Esophagus squamous epithelium (tissue), 5 donors: Measurements from ENCODE around the gene GAS5. TPM values are rescaled to one million over a fixed set of nuclear protein-coding genes. Genes with fewer than 3 reads are reported as not detected.

Source experiments
- DNase-seq: peaks from one replicate; lab custom pipeline; 2025; lab: John Stamatoyannopoulos, UW
- H3K27ac ChIP-seq, 4 donors: fragments of 200-600 bp; sonication (generic); one replicate each; pipeline ENCODE4 v1.5.1; 2016 to 2019; ENCODE audit warnings: mild to moderate bottlenecking in 1 of 4
- H3K27me3 ChIP-seq, 4 donors: fragments of 200-600 bp; sonication (generic); 1 replicate in 3 of 4; 2 replicates in 1 of 4; pipeline versions ENCODE4 v1.5.1 to v1.6.0; 2017 to 2021; ENCODE audit warnings: antibody characterized with exemption in 1 of 4
- H3K36me3 ChIP-seq, 3 donors: fragments of 200-600 bp; sonication (generic); one replicate each; pipeline ENCODE4 v1.5.1; 2016 to 2019
- H3K4me1 ChIP-seq, 3 donors: fragments of 200-600 bp; sonication (generic); one replicate each; pipeline ENCODE4 v1.5.1; 2017 to 2019
- H3K4me3 ChIP-seq, 4 donors: fragments of 200-600 bp; sonication (generic); 1 replicate in 3 of 4; 2 replicates in 1 of 4; pipeline ENCODE4 v1.5.1; 2016 to 2019; ENCODE audit warnings: mild to moderate bottlenecking in 2 of 4, moderate library complexity in 1 of 4
- H3K9me3 ChIP-seq, 3 donors: fragments of 200-600 bp; sonication (generic); one replicate each; pipeline ENCODE4 v1.5.1; 2016 to 2019
- POLR2A ChIP-seq, 4 donors: fragments of 450-650 bp; IDR thresholded peaks; one replicate each; pipeline ENCODE4 v1.6.1; 2017; ENCODE audit warnings: antibody characterized with exemption in 4 of 4, mild to moderate bottlenecking in 4 of 4, moderate library complexity in 3 of 4
- WGBS, 2 donors: methylation state at CpG; one replicate each; pipeline ENCODE4 v1.1.5; 2018; 5-methylcytosine and 5-hydroxymethylcytosine counted together
- intact Hi-C: fragments of 100-400 bp; cut with DNase I; formaldehyde crosslinking; loops from one replicate; pipeline ENCODE4 v1.15.0; 2022
- total RNA-seq, 4 donors: library from RNA; depleted of rRNA; stranded (reverse); fragments of >200 nt; gene quantifications; one replicate each; pipeline ENCODE4 v1.1.0, GENCODE V29; 2016
- TF ChIP-seq, protein P1 (sequence below), 6 experiments: fragments of 450-650 bp in 4 of 6; fragments of 200-600 bp in 2 of 6; sonication (generic) in 2 of 6; IDR thresholded peaks; one replicate each; pipeline ENCODE4 v1.5.1; 2016 to 2019; ENCODE audit warnings: antibody characterized with exemption in 6 of 6, mild to moderate bottlenecking in 4 of 6, moderate library complexity in 4 of 6
- donor health status: DM: yes; HTN: yes; CAD: no.

GAS5 gene
- total RNA-seq, 4 donors from 2014 or later = 202 to 715 (median 315) TPM

DNA sequence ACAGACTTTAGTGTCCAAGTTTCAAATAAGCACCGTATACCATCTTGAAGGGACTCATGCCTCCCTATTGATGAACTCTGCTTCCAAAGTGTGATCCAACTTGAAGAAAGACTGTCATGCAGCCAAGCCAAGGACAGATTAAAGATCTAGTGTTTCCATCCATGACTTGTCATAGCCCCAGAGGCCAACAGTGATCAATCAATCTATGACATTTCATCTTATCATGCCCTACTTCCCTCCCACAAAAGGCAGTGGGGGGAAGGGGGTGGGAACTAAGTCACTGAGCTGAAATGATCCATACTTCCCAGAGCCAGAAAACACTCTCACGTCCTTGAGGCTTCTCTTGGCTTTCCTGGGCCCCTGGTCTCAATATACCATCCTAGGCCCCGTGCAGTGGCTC, 45.3 kb upstream of the GAS5 start:
- no peaks in the 10 kb centered on the region for H3K9me3 ChIP-seq
- intact Hi-C loops = no loop called here
- H3K4me3 ChIP-seq = no peak overlapping the region
- H3K4me1 ChIP-seq = no peaks in the 10 kb centered on the region
- WGBS, 2 donors = 71 to 82% methylated on average over 3 of the region's 3 CpGs
- H3K27ac ChIP-seq = no peak overlapping the region
- H3K27me3 ChIP-seq = no peaks in the 10 kb centered on the region
- no peaks in the 10 kb centered on the region for H3K36me3 ChIP-seq
- TF ChIP-seq, protein P1, sequence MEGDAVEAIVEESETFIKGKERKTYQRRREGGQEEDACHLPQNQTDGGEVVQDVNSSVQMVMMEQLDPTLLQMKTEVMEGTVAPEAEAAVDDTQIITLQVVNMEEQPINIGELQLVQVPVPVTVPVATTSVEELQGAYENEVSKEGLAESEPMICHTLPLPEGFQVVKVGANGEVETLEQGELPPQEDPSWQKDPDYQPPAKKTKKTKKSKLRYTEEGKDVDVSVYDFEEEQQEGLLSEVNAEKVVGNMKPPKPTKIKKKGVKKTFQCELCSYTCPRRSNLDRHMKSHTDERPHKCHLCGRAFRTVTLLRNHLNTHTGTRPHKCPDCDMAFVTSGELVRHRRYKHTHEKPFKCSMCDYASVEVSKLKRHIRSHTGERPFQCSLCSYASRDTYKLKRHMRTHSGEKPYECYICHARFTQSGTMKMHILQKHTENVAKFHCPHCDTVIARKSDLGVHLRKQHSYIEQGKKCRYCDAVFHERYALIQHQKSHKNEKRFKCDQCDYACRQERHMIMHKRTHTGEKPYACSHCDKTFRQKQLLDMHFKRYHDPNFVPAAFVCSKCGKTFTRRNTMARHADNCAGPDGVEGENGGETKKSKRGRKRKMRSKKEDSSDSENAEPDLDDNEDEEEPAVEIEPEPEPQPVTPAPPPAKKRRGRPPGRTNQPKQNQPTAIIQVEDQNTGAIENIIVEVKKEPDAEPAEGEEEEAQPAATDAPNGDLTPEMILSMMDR (IDR thresholded peaks at IDR 0.05) = no peak
- no peak for TF ChIP-seq POLR2A (IDR thresholded peaks at IDR 0.05)
- DNase-seq = no peak

DNA sequence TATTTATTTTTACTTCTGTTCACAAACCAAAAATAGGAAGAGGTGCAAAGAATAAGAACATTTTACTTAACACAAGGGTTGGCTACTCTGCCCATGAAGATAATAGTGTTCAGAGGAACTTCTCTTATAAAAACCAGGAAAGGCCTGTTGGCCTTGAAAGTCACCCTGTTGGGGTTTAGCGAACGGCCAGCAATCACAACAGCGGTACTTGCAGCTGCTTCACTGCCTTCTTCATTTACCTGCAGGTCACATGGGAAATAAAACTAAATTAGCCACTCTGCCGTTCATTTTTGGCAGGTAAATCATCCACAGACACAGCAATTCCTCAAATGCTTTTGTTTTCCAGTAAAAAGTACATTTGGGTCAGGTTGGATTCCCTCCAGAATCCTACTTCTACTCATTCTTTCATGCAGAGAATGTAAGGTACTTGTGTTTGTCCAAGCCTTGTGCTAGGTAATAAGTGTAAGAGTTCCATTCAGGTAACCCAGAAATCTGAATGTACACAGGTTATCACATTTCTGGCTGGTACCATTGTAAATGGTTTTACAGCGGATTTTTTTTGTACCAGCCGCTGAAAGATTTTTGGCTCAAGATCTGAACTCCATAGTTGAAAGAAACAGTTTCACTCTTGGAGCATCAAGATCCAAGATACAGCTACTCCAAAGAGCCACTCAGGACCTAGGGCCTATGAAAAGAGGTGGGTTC, 36.2 kb upstream of the GAS5 start:
- no peaks in the 10 kb centered on the region for H3K9me3 ChIP-seq
- no peak for DNase-seq
- no peak overlapping the region for H3K27ac ChIP-seq
- intact Hi-C loops = no loop called here
- no peak overlapping the region for H3K4me3 ChIP-seq
- no peaks in the 10 kb centered on the region for H3K27me3 ChIP-seq
- WGBS, 2 donors = 81 to 82% methylated on average over 6 of the region's 6 CpGs
- no peaks in the 10 kb centered on the region for H3K4me1 ChIP-seq
- no peak for TF ChIP-seq POLR2A (IDR thresholded peaks at IDR 0.05)
- TF ChIP-seq, protein P1 (IDR thresholded peaks at IDR 0.05) = no peak
- H3K36me3 ChIP-seq = no peaks in the 10 kb centered on the region

DNA sequence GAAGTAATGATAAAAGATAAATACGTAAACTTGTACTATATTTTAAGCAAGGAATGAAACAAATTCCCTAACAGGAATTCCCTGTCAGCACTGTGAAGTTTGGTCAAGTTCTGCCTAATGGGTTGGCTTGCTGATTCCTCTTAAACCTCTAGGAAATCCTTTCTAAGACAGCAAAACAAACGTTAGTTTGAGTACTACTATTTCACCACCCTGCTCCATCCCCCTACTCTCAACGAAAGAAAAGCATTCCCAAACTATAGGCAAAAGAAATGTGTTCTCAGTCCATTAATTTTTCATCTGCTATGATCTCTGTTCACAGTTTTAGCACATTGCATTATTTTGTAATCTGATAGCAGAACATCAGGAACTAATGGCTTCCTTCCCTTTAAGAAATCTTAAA, 33.2 kb upstream of the GAS5 start:
- 62 to 68% methylated on average over 3 of the region's 3 CpGs for WGBS, 2 donors

DNA sequence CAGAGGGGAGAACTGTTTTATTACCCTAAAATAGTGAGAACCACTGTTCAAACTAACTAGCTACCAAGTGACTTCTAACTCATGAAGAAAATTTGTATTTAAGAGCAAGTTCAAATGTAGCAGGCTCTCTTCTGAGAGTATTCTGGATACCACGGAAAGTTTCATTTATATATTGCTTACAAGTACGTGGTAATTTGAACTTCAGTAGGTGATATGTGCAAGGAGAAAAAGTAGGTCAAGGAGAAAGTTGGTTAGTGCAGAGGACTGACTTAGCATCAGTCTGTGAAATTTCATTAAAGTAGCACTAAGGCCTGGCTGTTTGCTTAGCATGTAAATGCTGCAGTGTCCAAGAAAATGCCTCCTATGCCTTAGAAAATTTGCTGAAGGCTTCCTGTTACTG, 32.6 kb upstream of the GAS5 start:
- no peak overlapping the region for H3K4me3 ChIP-seq
- TF ChIP-seq POLR2A (IDR thresholded peaks at IDR 0.05) = no peak
- TF ChIP-seq, protein P1 (IDR thresholded peaks at IDR 0.05) = no peak
- intact Hi-C loops = no loop called here
- no peak overlapping the region for H3K27ac ChIP-seq
- 80 to 88% methylated on average over 2 of the region's 2 CpGs for WGBS, 2 donors
- no peak for DNase-seq
- H3K36me3 ChIP-seq = no peaks in the 10 kb centered on the region
- H3K4me1 ChIP-seq = no peaks in the 10 kb centered on the region
- no peaks in the 10 kb centered on the region for H3K9me3 ChIP-seq
- no peaks in the 10 kb centered on the region for H3K27me3 ChIP-seq

More for the DNA sequence above, 33.2 kb upstream of the GAS5 start:
- H3K27ac ChIP-seq = no peak overlapping the region
- intact Hi-C loops = no loop called here
- no peak for DNase-seq
- H3K4me3 ChIP-seq = no peak overlapping the region
- TF ChIP-seq, protein P1 (IDR thresholded peaks at IDR 0.05) = no peak
- TF ChIP-seq POLR2A (IDR thresholded peaks at IDR 0.05) = no peak
- no peaks in the 10 kb centered on the region for H3K4me1 ChIP-seq
- H3K36me3 ChIP-seq = no peaks in the 10 kb centered on the region
- no peaks in the 10 kb centered on the region for H3K9me3 ChIP-seq
- no peaks in the 10 kb centered on the region for H3K27me3 ChIP-seq

DNA sequence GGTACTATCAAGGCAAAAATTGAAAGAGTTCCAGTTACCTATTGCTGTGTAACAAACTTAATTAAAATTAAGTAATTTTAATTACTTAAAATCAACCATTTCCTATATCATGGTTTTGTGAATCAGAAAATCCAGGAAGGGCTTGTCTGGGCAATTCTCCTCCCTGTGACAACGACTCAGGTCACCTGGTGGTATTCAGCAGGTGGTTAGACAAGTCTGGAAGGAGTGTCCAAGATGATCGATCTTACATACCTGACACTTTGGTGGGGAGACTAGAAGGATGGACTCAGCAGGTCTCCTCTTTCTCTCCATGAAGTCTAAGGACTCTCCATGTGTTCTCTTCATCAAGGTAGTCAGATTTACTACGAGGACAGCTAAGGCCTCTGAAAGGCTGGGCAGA, 26.4 kb upstream of the GAS5 start:
- Histone ChIP-seq H3K4me3 (no peak overlapping the region), H3K36me3 (peaks cover 0 to 12% (median 0%) of the 10 kb centered on the region in 3 donors), H3K4me1 (no peaks in the 10 kb centered on the region), H3K27ac (no peak overlapping the region), H3K9me3 (no peaks in the 10 kb centered on the region), H3K27me3 (no peaks in the 10 kb centered on the region)
- WGBS, 2 donors = 58 to 74% methylated on average over 3 of the region's 3 CpGs
- DNase-seq = no peak
- intact Hi-C loops = no loop called here
- TF ChIP-seq POLR2A (IDR thresholded peaks at IDR 0.05) = no peak
- TF ChIP-seq, protein P1 (IDR thresholded peaks at IDR 0.05) = no peak
